Erythroblast (primary cell): Measurements from ENCODE around the gene MAP2K1.

ENCODE experiments used
- DNase-seq, 2 experiments: peaks; one replicate each; lab custom pipeline; 2025; lab: John Stamatoyannopoulos, UW
- GATA1 ChIP-seq: IDR thresholded peaks from 2 replicates; pipeline ENCODE4 v1.6.1; 2011; ENCODE audit warnings: low read depth, mild to moderate bottlenecking, control low read depth, low read length, moderate library complexity
- POLR2A ChIP-seq: IDR thresholded peaks from 2 replicates; pipeline ENCODE4 v1.6.1; 2011; ENCODE audit warnings: mild to moderate bottlenecking, low read length

Gene MAP2K1

GRCh38 chr15:66403323-66403722 lies 16.6 kb downstream of the MAP2K1 start:
- DNase-seq = no peak
- TF ChIP-seq POLR2A (no peak), GATA1 (no peak)

GRCh38 chr15:66404122-66404521 lies 17.4 kb downstream of the MAP2K1 start:
- DNase-seq = no peak

GRCh38 chr15:66404532-66404931 lies 17.8 kb downstream of the MAP2K1 start:
- TF ChIP-seq POLR2A (no peak), GATA1 (no peak)
- DNase-seq = no peak

More at GRCh38 chr15:66404122-66404521, 17.4 kb downstream of the MAP2K1 start:
- TF ChIP-seq GATA1 (no peak), POLR2A (no peak)

- no peak for DNase-seq
- TF ChIP-seq GATA1 = no peak
- no peak for TF ChIP-seq POLR2A
Measured at GRCh38 chr15:66405007-66405406, 18.3 kb downstream of the MAP2K1 start.

- DNase-seq = no peak
- TF ChIP-seq POLR2A (no peak), GATA1 (no peak)
Measured at GRCh38 chr15:66405615-66406014, 18.9 kb downstream of the MAP2K1 start.

GRCh38 chr15:66408254-66408653 lies 21.5 kb downstream of the MAP2K1 start:
- peak; percentile 25 to 41 for DNase-seq
- TF ChIP-seq GATA1 (no peak), POLR2A (no peak)

GRCh38 chr15:66408675-66409282 lies 22.1 kb downstream of the MAP2K1 start:
- no peak for DNase-seq

GRCh38 chr15:66409565-66410108 lies 22.9 kb downstream of the MAP2K1 start:
- DNase-seq = no peak
- TF ChIP-seq GATA1 (no peak), POLR2A (no peak)

More at GRCh38 chr15:66408675-66409282, 22.1 kb downstream of the MAP2K1 start:
- TF ChIP-seq POLR2A (no peak), GATA1 (no peak)

- no peak for DNase-seq
- no peak for TF ChIP-seq GATA1
Measured at GRCh38 chr15:66411190-66411589, 24.5 kb downstream of the MAP2K1 start.

GRCh38 chr15:66412220-66412619 lies 25.5 kb downstream of the MAP2K1 start:
- TF ChIP-seq GATA1 (no peak), POLR2A (no peak)
- no peak for DNase-seq

GRCh38 chr15:66413579-66413978 lies 26.9 kb downstream of the MAP2K1 start:
- DNase-seq = no peak
- no peak for TF ChIP-seq GATA1
- no peak for TF ChIP-seq POLR2A

GRCh38 chr15:66415360-66415759 lies 28.6 kb downstream of the MAP2K1 start:
- no peak for TF ChIP-seq GATA1
- TF ChIP-seq POLR2A = no peak
- DNase-seq = no peak

GRCh38 chr15:66417736-66418135 lies 31.0 kb downstream of the MAP2K1 start:
- TF ChIP-seq GATA1 = no peak
- TF ChIP-seq POLR2A = no peak
- no peak for DNase-seq

- no peak for TF ChIP-seq GATA1
- no peak for TF ChIP-seq POLR2A
- DNase-seq = no peak
Measured at GRCh38 chr15:66419471-66419870, 32.8 kb downstream of the MAP2K1 start.

GRCh38 chr15:66422347-66422746 lies 35.6 kb downstream of the MAP2K1 start:
- no peak for TF ChIP-seq POLR2A
- no peak for TF ChIP-seq GATA1
- DNase-seq = no peak
